HG03520 (cell line): ENCODE results near the gene DGKI.
A peak's percentile ranks its signal among the peaks of the same experiment; 100 is the strongest.

Experiments
- ATAC-seq: cut with Tn5 transposase; IDR thresholded peaks from one replicate; pipeline ENCODE4 v1.9.1; 2021; ENCODE audit warnings: mild to moderate bottlenecking, moderate library complexity; ENCODE audit not compliant: unreplicated experiment

DGKI gene

DNA sequence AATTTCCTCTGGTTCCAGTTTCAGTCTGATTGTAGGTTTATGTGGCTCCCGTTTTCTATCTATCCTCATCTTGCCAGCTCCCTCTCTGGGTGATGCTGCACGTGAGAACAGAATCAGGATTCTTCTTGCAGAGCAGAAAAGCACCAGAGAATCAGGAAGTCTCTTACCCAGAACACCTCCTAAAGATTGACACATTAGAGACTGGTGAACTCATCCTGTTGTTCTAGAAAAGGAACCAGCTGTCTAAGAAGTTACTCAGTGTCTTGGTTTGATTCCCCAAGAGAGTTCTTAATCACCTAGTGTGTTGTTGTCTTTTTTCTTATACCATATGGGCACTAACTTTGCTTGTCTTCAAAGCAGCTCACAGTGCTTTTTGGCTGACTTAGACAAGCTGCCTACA lies 152.4 kb downstream of the DGKI start:
- peak; percentile 57 for ATAC-seq

DNA sequence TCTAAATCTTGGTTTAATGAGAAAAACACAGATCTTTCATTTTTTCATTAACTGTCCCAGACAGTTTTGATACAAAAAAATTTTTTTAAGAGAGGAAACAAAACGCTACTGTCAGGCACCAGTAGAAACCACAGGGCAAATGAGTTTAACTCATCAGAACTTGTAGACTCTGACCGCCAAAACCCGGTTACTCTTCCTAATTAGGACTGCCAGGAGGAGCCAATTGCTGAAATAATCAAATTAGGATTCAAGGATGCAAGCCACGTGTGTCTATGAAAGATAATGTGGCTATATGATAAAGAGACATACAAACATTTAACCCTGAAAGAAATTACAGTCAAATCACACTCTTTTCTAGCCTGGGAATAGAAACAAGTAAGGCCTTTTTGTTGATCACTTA lies 154.4 kb downstream of the DGKI start:
- ATAC-seq: no peak

DNA sequence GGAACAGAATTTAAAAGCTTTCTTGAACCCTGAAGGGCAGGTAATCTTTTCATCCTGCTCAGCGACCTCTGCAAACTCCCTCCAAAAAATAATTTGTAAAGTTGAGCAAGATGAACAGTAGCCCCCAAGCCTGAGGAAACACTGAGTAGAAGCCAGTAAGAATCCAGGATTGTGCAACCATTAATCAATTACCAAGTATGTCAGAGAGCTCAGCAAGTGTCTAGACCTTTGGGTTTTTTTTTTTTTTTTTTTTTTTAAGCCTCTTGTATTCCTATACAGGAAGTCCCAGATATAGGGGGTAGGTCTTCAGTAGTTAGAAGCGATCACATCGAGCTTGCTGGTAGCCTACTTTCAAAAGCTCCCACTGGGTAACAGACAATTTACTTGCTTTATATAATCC lies 155.2 kb downstream of the DGKI start:
- no peak for ATAC-seq

DNA sequence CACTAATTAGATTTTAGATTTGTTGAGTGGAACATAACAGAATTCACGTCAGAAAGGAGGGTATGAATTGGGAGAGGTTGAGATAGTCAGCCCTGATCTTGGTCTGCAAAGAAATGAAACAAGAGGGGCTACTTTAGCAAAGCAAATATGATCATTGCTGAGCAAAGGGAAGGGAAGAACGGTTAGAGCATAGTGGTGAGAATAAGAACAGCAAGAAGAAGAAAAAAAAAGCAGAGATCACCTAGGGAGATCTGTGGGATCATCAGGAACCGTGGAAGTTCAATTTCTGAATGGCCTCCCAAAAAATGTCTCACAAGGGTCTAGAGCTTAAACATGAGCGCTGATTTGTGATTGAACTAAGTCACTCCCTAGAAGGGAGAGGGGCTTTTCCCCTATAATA lies 156.1 kb downstream of the DGKI start:
- ATAC-seq: no peak

DNA sequence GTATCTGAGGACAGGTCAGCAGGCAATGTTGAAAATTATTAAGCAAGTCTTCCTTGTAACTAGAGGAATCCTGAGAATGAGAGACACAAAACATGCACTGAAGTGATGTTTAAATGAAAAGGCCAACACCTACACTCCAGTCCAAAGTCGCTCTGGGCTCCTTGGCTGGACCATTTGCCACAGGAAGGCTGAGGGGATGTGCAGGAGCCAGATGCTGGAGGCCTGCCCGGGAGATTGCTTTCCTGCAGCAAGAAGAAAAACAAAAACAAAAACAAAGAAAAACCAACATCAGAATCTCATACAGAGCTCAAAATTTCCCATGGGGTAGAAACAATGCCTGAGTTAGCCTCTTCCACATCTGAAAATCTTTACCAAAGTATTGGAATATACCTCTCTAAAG lies 157.0 kb downstream of the DGKI start:
- no peak for ATAC-seq

DNA sequence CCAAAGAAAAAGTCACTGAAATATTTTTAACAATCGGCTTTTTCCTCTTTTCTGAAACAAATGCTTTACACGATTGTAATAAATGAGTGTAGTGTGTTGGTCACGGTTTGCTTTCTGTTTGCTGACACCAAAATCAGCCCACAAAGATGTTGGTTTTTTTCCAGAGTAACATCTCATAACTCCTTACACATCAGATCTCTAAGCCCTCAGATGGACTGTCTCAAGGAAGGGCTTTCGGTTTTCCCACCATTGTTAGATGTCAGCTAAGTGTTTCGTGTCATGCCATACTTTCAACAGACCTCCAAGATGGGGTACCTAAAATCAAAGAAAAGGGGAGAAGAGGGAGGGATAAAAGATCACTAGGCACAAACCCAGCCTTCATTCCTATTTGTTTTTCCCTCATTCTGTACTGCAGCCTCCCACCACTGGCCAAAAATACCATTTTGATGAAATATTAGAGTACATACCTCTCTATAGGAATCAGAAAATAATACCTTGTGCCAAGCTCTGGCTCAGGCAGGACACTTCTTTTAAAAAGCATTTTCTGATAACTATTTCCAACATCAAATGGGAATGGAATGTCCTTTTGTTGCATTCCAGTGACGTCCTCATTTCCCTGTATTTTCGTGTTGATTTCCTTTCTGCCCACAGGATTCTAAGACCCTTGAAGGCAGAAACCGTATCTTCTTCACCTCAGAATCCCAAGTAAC lies 159.1 kb downstream of the DGKI start:
- no peak for ATAC-seq

DNA sequence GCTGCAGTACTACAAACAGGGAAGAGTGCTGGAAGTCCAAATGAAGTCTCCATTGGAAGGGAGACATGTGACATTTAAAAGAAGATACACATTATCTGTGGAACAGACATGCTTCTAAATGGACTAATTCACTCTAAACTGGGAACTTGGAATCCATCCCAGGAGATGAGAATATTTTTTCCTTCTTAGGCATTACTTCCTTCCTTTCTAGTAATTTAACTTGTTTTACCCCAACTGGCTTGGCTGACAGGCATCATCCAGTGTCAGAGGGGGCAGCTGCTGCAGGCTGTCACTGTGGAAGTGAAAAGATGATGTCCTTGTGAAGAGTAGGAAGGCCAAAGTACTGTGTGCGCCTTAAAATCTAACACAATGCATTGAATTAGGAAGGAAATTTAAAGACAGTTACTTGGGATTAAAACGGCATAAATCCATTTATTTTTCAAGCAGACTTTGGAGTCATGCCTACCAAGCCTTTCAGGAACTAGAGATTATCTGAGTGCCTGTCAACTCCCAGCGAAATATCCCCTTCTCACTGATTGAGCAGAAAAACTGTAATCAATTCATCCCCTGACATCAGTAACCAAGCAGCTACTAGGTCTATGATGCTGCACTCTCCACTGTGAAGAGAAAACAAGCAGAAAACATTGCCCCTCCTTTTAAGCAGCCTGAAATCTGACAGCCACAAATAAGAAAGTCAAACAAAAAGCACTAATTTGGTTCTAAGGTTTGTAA lies 161.2 kb downstream of the DGKI start:
- ATAC-seq: no peak

DNA sequence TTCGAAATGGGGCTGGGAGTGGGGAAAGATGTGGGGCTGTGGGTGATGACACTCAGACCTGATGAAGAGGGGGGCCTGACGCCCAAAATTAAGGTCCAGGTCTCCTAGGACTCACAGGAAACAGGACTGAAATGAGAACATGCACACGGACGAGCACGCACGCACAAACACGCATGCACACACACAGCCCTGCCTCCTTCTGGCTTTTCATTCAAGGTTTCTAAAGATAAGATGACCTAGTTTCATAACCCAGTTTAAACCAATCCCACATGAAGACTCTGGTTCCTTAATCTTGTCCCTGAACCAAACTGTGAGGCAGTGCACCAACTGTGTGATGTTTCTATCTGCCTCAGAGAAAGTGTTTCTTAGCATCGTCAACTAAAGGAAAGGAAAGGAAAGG lies 162.0 kb downstream of the DGKI start:
- ATAC-seq: no peak

DNA sequence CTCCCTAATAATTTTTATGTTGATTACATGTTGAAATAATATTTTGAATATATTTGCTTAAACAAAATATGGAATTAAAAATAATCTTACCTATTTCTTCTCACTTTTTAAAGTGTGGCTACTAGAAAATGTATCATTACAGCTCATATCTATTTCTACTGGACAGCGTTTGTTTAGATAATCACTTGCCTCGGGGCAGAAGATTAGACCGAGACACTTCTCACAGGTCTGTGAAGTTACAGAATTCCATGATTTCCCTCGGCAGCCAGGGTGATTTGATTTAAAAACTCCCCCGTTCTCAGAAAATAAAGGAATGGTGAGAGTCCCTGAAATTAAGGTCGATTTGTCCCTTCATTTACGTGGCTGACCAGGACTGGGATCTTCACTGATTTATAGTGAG lies 162.5 kb downstream of the DGKI start:
- no peak for ATAC-seq

DNA sequence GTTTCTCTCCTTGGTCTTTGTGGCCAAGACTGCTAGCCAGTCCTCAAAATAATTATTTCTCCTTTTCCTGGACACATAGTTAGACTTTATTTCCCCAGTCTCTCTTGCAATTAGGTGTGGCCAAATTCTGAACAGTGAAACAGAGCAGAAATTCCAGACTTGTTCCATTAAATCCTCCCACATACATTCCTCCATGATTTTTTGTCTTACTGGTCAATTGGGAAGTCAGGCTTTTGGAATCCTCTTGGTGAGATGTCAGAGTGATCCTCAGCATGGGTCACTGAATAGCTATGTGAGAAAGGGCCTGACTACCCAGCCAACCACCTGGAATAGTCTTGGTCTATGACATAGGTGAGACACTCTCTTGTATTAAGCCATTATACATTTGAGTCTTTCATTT lies 164.2 kb downstream of the DGKI start:
- ATAC-seq: no peak

DNA sequence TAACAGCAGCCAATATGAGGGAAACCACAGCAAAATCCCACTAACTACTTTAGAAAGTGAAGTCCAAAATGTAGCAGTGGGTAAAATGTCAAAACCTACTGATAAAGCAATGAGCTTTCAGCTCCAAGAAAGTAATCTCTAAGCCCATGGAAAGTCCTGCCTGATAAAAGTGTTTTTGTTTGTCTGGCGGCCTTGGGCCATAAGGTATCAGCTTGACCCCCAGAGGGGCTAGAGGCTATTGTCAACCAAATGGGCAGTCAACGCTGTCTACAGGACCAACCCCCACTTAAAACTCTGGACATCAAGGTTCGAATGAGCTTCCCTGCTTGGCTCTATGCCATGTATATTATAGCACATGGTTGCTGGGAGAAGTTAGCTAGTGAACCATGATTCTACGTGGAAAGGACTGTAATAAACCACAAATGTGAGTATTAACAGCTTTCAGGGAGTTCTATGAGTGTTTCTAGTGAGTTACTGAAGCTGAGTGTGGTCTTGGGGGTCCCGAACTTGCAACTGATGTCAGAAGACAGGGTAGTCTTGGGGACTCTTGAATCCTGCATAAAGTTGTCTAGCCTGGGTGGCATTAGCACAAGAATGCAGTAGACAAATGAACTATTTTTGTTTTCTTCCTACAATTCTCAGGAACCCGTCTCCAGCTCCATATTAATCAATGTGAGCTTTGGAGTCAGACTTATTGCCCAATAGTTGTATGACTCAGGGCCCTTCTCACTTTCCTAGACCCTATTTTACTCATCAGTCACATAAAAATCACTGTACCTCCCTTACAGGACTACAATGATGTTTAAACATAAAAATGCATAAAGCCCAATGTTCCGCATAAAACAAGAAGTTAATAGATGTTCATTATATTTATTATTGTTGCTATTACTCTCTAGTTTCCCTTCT lies 164.9 kb downstream of the DGKI start:
- no peak for ATAC-seq

DNA sequence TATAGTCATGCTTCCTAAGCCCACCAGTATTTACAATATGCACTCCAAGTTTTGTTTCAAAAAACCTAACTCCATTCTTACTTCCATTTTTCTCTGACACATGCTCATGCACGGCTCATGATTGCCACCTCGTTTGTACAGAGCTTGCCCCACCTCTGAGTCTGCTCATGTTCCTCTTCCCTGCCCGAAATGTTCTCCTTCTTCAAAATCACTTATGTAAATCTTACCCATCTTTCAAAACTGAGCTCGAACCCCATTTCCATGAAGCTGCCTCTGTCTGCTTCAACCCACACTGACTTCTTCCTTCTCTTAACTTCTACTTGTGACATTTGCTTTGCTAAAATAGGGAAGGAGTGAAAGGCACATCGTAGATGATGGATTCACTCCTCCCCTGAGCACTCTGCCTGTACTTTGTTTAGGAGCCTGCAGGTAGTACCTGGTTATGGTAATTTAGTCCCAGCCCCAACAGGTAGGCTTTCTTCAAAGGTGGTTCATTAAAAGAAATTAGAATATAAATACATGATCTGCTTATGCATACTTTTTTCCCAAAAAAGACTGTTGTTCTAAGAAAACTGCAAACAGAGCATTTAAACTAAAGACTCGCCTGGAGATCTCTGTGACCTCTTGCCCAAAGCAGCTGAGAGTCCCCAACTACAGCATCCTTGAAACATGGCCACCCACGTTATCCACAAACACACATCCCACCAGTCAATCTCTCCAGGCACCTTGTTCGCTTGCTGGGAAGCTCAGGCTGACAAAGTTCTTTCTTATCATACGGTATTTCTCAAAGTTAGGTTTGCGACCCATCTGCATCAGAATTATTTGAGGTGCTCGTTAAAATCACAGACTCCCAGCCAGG lies 172.0 kb downstream of the DGKI start:
- ATAC-seq: no peak

DNA sequence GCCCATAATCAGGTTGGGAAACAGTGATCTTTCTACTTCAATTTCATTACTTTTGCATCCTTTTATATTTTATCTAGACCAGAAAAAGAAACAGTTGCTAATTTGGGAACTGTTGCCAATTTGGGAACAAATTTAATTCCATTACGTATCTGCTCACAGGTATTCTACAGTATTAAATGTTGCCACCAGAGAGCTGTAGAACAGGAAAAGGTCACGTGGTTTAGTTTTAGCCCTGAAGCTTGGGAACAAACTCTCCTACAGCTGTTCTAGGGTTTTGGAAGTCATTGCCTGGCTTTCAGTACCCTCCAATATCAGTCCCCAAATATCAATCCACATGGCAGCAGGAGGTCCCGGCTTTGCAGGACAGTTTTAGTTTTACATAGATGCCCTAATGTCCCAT lies 172.7 kb downstream of the DGKI start:
- no peak for ATAC-seq

DNA sequence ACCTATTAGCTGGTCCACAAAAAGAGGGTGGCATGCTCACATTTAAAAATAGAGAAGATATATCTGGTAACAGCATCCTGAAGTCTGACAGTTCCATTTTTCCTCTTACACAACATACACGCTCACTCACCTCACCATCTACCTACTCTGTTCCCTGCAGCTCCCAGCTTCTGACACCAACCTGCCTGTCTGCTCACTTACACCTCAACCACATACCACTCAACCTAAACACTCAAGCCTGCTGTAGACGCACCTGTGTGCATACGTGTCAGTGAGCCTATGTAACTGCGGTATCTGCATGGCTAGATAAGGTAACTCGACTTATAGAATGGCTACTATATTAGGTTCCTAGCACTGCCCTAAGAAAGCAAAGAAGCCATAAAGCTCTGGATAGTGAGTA lies 174.9 kb downstream of the DGKI start:
- no peak for ATAC-seq

DNA sequence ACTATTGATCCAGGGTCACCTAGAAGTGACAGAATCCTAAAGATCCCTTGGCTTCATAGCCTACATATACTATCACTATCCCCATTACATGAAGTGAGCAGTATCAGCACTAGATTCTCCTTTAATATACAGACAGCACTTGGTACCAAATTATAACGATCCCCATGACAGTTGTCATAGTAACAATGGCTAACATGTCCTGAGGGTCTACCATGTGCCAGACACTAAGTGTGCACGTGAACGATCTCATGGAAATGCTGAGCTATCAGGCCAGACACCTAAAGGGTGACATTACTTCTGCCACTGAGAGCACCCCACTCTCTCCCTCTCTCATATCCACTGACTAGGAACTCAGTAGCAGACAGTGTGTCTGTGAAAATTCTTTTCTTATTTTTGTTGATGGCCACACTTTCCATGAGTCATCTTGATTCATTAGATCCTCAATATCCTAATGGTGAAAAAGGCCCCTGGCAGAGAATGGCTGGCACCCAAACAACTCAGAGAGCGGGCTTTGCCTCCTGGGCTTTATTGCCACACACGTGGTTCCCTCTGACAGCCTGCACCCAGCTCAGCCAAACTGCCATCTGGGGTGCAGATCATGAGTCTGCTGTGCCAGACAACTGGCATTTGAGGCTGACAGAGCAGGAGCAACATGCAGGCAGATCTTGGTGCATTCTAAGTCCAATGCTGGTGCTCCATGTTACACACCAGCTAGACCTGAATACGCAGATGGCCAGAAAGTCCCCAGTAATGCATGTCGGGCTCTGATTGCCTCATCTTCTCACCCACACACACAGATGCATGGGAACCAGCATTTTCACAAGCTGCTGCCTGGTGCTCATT lies 176.3 kb downstream of the DGKI start:
- peak; percentile 37 for ATAC-seq

DNA sequence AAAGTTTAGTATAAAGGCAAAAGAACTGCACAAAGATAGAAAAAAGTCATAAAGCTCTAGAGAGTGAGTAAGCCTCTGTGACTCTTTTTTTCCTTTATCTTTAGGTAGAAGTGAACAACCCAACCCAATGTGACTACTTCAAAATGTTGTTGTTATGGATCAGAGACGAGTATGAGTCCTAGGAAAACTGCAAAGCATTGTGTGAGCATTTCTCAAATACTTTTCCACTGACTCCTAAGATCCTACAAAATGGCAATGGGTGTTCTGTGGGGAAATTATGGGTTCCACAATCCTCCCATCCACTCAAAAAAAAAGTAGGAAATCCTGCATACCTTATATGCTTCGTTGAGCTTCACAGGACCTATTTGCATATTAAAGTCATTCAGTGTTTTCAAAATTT lies 177.1 kb downstream of the DGKI start:
- ATAC-seq: no peak

DNA sequence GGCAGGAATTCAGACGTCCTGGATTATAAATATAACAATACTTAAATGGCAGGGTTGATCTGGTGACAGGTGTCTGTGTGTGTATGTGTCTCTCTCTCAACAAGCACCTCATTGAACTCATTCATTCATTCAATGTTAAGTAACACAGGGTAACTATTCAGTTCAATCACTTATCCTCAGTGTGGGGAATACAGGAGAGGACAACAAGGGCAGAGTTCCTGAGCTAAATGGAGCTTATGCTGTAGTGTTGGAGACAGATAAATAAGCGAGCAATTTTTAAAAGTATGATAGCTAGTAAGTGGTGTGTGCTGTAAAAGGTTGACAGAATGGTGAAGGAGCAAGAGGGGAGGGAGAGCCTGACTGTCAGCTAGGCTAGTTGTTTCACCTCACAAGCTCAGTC lies 178.4 kb downstream of the DGKI start:
- ATAC-seq: no peak

DNA sequence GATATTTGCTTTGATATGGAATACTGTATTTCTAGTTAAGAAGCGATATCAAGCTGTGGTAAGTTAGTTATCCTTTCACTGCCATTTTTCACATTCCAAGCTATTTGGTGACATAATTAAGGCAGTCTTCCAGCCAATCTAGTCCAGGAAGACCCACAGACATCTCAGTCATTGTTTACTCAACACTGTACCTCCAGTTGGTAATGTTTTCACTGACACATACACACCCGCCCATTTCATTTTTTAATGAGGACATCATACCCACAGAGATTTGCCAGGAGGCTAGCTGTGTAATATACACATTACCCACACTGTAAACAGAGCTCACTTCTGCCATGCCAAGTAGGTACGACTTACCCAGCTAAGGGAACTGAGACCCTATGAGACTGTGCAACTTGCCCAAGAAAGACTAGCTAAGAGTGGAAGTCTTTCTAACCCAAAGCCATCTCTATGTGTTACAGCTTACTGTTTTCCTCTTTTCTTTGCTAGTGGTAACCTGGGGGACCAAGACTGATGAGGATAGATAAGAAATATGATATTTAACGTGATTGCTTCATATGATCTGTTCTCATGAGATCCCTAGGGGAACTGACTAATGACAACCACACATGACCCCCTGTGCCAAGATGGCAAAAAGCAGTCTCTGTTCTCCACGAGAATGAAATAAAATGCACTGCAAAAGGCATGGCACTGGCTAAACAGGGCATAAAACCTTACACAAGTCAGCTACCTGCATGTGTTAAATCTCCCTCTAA lies 179.0 kb downstream of the DGKI start:
- no peak for ATAC-seq

DNA sequence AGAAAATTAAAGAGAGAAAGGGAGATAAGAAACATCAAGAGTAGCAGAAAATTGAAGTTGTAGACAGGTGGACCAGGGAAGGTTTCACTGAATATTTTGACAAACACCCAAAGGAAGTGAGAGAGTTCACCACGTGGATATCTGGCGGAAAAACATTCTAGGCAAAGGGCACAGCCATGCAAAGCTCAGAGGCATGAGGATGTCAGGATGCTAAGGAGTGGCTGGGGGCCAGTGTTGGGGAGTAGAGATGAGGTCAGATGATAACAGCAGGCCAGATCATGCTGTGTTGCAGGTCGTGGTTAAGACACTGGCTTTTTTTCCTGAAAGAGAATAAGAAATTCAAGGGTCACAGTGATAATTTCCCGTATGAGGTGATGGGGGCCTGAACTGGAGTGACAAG lies 181.9 kb downstream of the DGKI start:
- no peak for ATAC-seq
